Stimulated activated naive CD8-positive, alpha-beta T cell treated with anti-CD3 and anti-CD28 coated beads, Interleukin-15, amount 100 ng/mL, for 72 hours (primary cell): ENCODE measurements around the gene PLS1.
A peak's percentile ranks its signal among the peaks of the same experiment; 100 is the strongest.

ENCODE experiments used
- ATAC-seq: fragments of 150-1000 bp; cut with Tn5 transposase; 2 replicates; pipeline ENCODE4 v1.10.0; 2021; ENCODE audit warnings: mild to moderate bottlenecking, moderate library complexity
- DNase-seq, 2 donors: peaks; one replicate each; pipeline ENCODE4 v3.0.0; 2021 to 2022
- H3K27ac Mint-ChIP-seq, 2 donors: one replicate each; pipeline ENCODE4 v1.8.0; 2022; ENCODE audit warnings: mild to moderate bottlenecking in 2 of 2, mixed read lengths in 2 of 2, moderate library complexity in 2 of 2
- H3K27me3 Mint-ChIP-seq: one replicate; pipeline ENCODE4 v1.8.0; 2022; ENCODE audit warnings: mixed read lengths
- H3K4me1 Mint-ChIP-seq: one replicate; pipeline ENCODE4 v1.8.0; 2022; ENCODE audit warnings: mild to moderate bottlenecking, mixed read lengths
- H3K4me3 Mint-ChIP-seq, 2 donors: one replicate each; pipeline ENCODE4 v1.8.0; 2022; ENCODE audit warnings: mild to moderate bottlenecking in 2 of 2, mixed read lengths in 2 of 2, moderate library complexity in 1 of 2
- H3K9me3 Mint-ChIP-seq, 2 donors: one replicate each; pipeline ENCODE4 v1.8.0; 2022; ENCODE audit warnings: mixed read lengths in 2 of 2

PLS1 gene

GRCh38 chr3:142614059-142614626 is 17.9 kb downstream of the PLS1 start:
- Mint-ChIP-seq H3K27ac (no peak overlapping the region), H3K4me3 (no peak overlapping the region), H3K4me1 (no peaks in the 10 kb centered on the region), H3K9me3 (no peaks in the 10 kb centered on the region), H3K27me3 (no peaks in the 10 kb centered on the region)
- DNase-seq (no peak), ATAC-seq (no peak)

- Mint-ChIP-seq H3K4me3 (no peak overlapping the region), H3K27ac (no peak overlapping the region), H3K9me3 (no peaks in the 10 kb centered on the region), H3K4me1 (no peaks in the 10 kb centered on the region), H3K27me3 (no peaks in the 10 kb centered on the region)
- no peak for DNase-seq
- ATAC-seq = no peak
These were observed 19.0 kb downstream of the PLS1 start for GRCh38 chr3:142615171-142615570.

- Mint-ChIP-seq H3K4me1 (no peaks in the 10 kb centered on the region), H3K27ac (no peak overlapping the region), H3K4me3 (no peak overlapping the region), H3K27me3 (no peaks in the 10 kb centered on the region), H3K9me3 (no peaks in the 10 kb centered on the region)
- DNase-seq (no peak), ATAC-seq (no peak)
These were observed 22.8 kb downstream of the PLS1 start for GRCh38 chr3:142618917-142619461.

- DNase-seq (no peak), ATAC-seq (no peak)
- H3K9me3 Mint-ChIP-seq = no peaks in the 10 kb centered on the region
- H3K4me3 Mint-ChIP-seq = no peak overlapping the region
- no peaks in the 10 kb centered on the region for H3K27me3 Mint-ChIP-seq
- no peaks in the 10 kb centered on the region for H3K4me1 Mint-ChIP-seq
- no peak overlapping the region for H3K27ac Mint-ChIP-seq
These were observed 26.2 kb downstream of the PLS1 start for GRCh38 chr3:142622405-142622804.

GRCh38 chr3:142623194-142623593 is 27.0 kb downstream of the PLS1 start:
- Mint-ChIP-seq H3K27me3 (no peaks in the 10 kb centered on the region), H3K4me3 (no peak overlapping the region), H3K9me3 (no peaks in the 10 kb centered on the region), H3K27ac (no peak overlapping the region), H3K4me1 (no peaks in the 10 kb centered on the region)
- ATAC-seq (no peak), DNase-seq (no peak)

GRCh38 chr3:142624341-142625152 is 28.4 kb downstream of the PLS1 start:
- DNase-seq (no peak), ATAC-seq (no peak)
- Mint-ChIP-seq H3K4me1 (no peaks in the 10 kb centered on the region), H3K9me3 (no peaks in the 10 kb centered on the region), H3K4me3 (no peak overlapping the region), H3K27me3 (no peaks in the 10 kb centered on the region), H3K27ac (no peak overlapping the region)

- Mint-ChIP-seq H3K27ac (peak overlapping the region in 1 of 2 donors; percentile 73), H3K4me3 (no peak overlapping the region), H3K9me3 (no peaks in the 10 kb centered on the region), H3K27me3 (no peaks in the 10 kb centered on the region), H3K4me1 (no peaks in the 10 kb centered on the region)
- ATAC-seq (no peak), DNase-seq (no peak)
These were observed 28.9 kb downstream of the PLS1 start for GRCh38 chr3:142625153-142625440.

- Mint-ChIP-seq H3K27me3 (no peaks in the 10 kb centered on the region), H3K9me3 (no peaks in the 10 kb centered on the region), H3K27ac (no peak overlapping the region), H3K4me1 (no peaks in the 10 kb centered on the region), H3K4me3 (no peak overlapping the region)
- DNase-seq (no peak), ATAC-seq (no peak)
These were observed 30.8 kb downstream of the PLS1 start for GRCh38 chr3:142626971-142627370.

- Mint-ChIP-seq H3K27me3 (no peaks in the 10 kb centered on the region), H3K27ac (no peak overlapping the region), H3K9me3 (no peaks in the 10 kb centered on the region), H3K4me1 (no peaks in the 10 kb centered on the region), H3K4me3 (no peak overlapping the region)
- DNase-seq (no peak), ATAC-seq (peak; percentile 66)
These were observed 32.6 kb downstream of the PLS1 start for GRCh38 chr3:142628801-142629200.

GRCh38 chr3:142633073-142633472 is 36.9 kb downstream of the PLS1 start:
- H3K4me3 Mint-ChIP-seq = no peak overlapping the region
- ATAC-seq = no peak
- no peak overlapping the region for H3K27ac Mint-ChIP-seq

GRCh38 chr3:142636050-142636449 is 39.9 kb downstream of the PLS1 start:
- H3K9me3 Mint-ChIP-seq = no peaks in the 10 kb centered on the region
- no peak overlapping the region for H3K4me3 Mint-ChIP-seq
- no peaks in the 10 kb centered on the region for H3K27me3 Mint-ChIP-seq
- ATAC-seq (no peak), DNase-seq (no peak)
- no peak overlapping the region for H3K27ac Mint-ChIP-seq
- H3K4me1 Mint-ChIP-seq = no peaks in the 10 kb centered on the region

More at GRCh38 chr3:142633073-142633472, 36.9 kb downstream of the PLS1 start:
- DNase-seq = no peak
- no peaks in the 10 kb centered on the region for H3K4me1 Mint-ChIP-seq
- H3K27me3 Mint-ChIP-seq = no peaks in the 10 kb centered on the region
- no peaks in the 10 kb centered on the region for H3K9me3 Mint-ChIP-seq

GRCh38 chr3:142636664-142637063 is 40.5 kb downstream of the PLS1 start:
- Mint-ChIP-seq H3K4me3 (no peak overlapping the region), H3K9me3 (no peaks in the 10 kb centered on the region), H3K27me3 (no peaks in the 10 kb centered on the region), H3K4me1 (no peaks in the 10 kb centered on the region), H3K27ac (no peak overlapping the region)
- no peak for DNase-seq
- ATAC-seq = no peak

GRCh38 chr3:142638291-142638690 is 42.1 kb downstream of the PLS1 start:
- no peak overlapping the region for H3K27ac Mint-ChIP-seq
- ATAC-seq = no peak
- H3K4me3 Mint-ChIP-seq = no peak overlapping the region
- no peaks in the 10 kb centered on the region for H3K9me3 Mint-ChIP-seq
- no peaks in the 10 kb centered on the region for H3K27me3 Mint-ChIP-seq
- no peak for DNase-seq
- H3K4me1 Mint-ChIP-seq = no peaks in the 10 kb centered on the region

GRCh38 chr3:142641504-142641903 is 45.3 kb downstream of the PLS1 start:
- no peak overlapping the region for H3K27ac Mint-ChIP-seq
- H3K27me3 Mint-ChIP-seq = no peaks in the 10 kb centered on the region
- H3K4me3 Mint-ChIP-seq = no peak overlapping the region
- DNase-seq (no peak), ATAC-seq (no peak)
- H3K4me1 Mint-ChIP-seq = no peaks in the 10 kb centered on the region
- no peaks in the 10 kb centered on the region for H3K9me3 Mint-ChIP-seq

- H3K4me1 Mint-ChIP-seq = no peaks in the 10 kb centered on the region
- H3K27me3 Mint-ChIP-seq = no peaks in the 10 kb centered on the region
- H3K9me3 Mint-ChIP-seq = no peaks in the 10 kb centered on the region
- H3K27ac Mint-ChIP-seq = no peak overlapping the region
- ATAC-seq (no peak), DNase-seq (no peak)
- no peak overlapping the region for H3K4me3 Mint-ChIP-seq
These were observed 46.8 kb downstream of the PLS1 start for GRCh38 chr3:142642956-142643355.

- H3K27me3 Mint-ChIP-seq = no peaks in the 10 kb centered on the region
- no peaks in the 10 kb centered on the region for H3K4me1 Mint-ChIP-seq
- no peak overlapping the region for H3K27ac Mint-ChIP-seq
- no peaks in the 10 kb centered on the region for H3K9me3 Mint-ChIP-seq
- ATAC-seq (no peak), DNase-seq (no peak)
- H3K4me3 Mint-ChIP-seq = no peak overlapping the region
These were observed 48.3 kb downstream of the PLS1 start for GRCh38 chr3:142644502-142644901.
